H1 (cell line): ENCODE results near the gene PIK3R1. TPM values are rescaled to one million over a fixed set of nuclear protein-coding genes. Genes with fewer than 3 reads are reported as not detected.

Source experiments
- CTCF ChIA-PET: fragments of 300-600 bp; sonication (Branson Sonifier 250); formaldehyde crosslinking; loops from one replicate; lab custom pipeline; 2021; ENCODE audit not compliant: partially characterized antibody; lab: Charles Lee
- POLR2A ChIA-PET: fragments of 300-600 bp; sonication (Branson Sonifier 250); formaldehyde crosslinking; loops from one replicate; lab custom pipeline; 2021; ENCODE audit warnings: inconsistent platforms; ENCODE audit not compliant: partially characterized antibody; lab: Charles Lee
- DNase-seq, 2 experiments: peaks; one replicate each; pipeline versions ENCODE4 v3.0.0 to v3.0.0-alpha.2; 2010 to 2022; ENCODE audit warnings: low spot score in 2 of 2, low read depth in 1 of 2, mixed read lengths in 1 of 2
- FAIRE-seq: peaks from 2 replicates; lab custom pipeline; 2011; peaks lifted over from hg19 to GRCh38; lab: Jason Lieb, UNC
- H2AFZ ChIP-seq: 2 replicates; pipeline ENCODE4 v1.8.1; 2012; ENCODE audit warnings: low read length, inconsistent platforms
- H2AK5ac ChIP-seq: 2 replicates; pipeline ENCODE4 v1.6.1; 2013; ENCODE audit warnings: low read depth, low read length
- H2BK120ac ChIP-seq: replicated peaks from 2 replicates; pipeline ENCODE3; 2013; ENCODE audit warnings: low read depth, low read length, inconsistent platforms
- H2BK12ac ChIP-seq: 2 replicates; pipeline ENCODE4 v1.6.1; 2013; ENCODE audit warnings: low read depth, low read length
- H2BK15ac ChIP-seq: 2 replicates; pipeline ENCODE4 v1.6.1; 2013; ENCODE audit warnings: low read length
- H2BK20ac ChIP-seq: 2 replicates; pipeline ENCODE4 v1.6.1; 2013; ENCODE audit warnings: low read length
- H2BK5ac ChIP-seq: 2 replicates; pipeline ENCODE4 v1.6.1; 2013; ENCODE audit warnings: low read depth, low read length
- H3K14ac ChIP-seq: 2 replicates; pipeline ENCODE4 v1.6.1; 2013; ENCODE audit warnings: inconsistent platforms; ENCODE audit not compliant: insufficient read length
- H3K18ac ChIP-seq: 2 replicates; pipeline ENCODE4 v1.6.1; 2013; ENCODE audit warnings: low read length; ENCODE audit errors: extremely low read depth
- H3K23ac ChIP-seq: 2 replicates; pipeline ENCODE4 v1.6.1; 2013; ENCODE audit warnings: inconsistent platforms; ENCODE audit not compliant: insufficient read length
- H3K23me2 ChIP-seq: 2 replicates; pipeline ENCODE4 v1.6.1; 2013; ENCODE audit warnings: low read depth, low read length
- H3K27ac ChIP-seq: 2 replicates; pipeline ENCODE4 v1.6.1; 2011; ENCODE audit warnings: low read depth, low read length, inconsistent platforms
- H3K27me3 ChIP-seq, 4 experiments: replicated peaks in 1 of 4; 1 replicate in 1 of 4; 2 replicates in 3 of 4; pipeline versions ENCODE4 v1.6.1 to v1.8.1; 2011 to 2013; ENCODE audit warnings: low read length in 3 of 4, mild to moderate bottlenecking in 3 of 4, inconsistent platforms in 2 of 4, mixed read lengths in 2 of 4, moderate library complexity in 1 of 4; ENCODE audit not compliant: control insufficient read depth in 3 of 4, insufficient read depth in 3 of 4; ENCODE audit errors: extremely low read depth in 1 of 4
- H3K36me3 ChIP-seq, 4 experiments: 2 replicates each; pipeline versions ENCODE4 v1.6.1 to v1.8.1; 2011 to 2013; ENCODE audit warnings: mild to moderate bottlenecking in 4 of 4, low read length in 3 of 4, moderate library complexity in 2 of 4, control low read depth in 1 of 4, inconsistent platforms in 1 of 4; ENCODE audit not compliant: insufficient read depth in 4 of 4, control insufficient read depth in 2 of 4
- H3K4ac ChIP-seq: replicated peaks from 2 replicates; pipeline ENCODE3; 2013; ENCODE audit warnings: low read length, low read depth, mixed read lengths, inconsistent platforms; ENCODE audit not compliant: insufficient read length
- H3K4me1 ChIP-seq, 4 experiments: replicated peaks in 1 of 4; 1 replicate in 1 of 4; 2 replicates in 3 of 4; pipeline versions ENCODE4 v1.6.1 to v1.8.1; 2011 to 2013; ENCODE audit warnings: low read length in 3 of 4, inconsistent platforms in 2 of 4, mixed read lengths in 1 of 4; ENCODE audit not compliant: insufficient read depth in 4 of 4, control insufficient read depth in 3 of 4
- H3K4me2 ChIP-seq, 2 experiments: 2 replicates each; pipeline versions ENCODE4 v1.6.1 to v1.8.1; 2011 to 2013; ENCODE audit warnings: low read depth in 2 of 2, low read length in 2 of 2, control low read depth in 1 of 2, inconsistent platforms in 1 of 2, mild to moderate bottlenecking in 1 of 2; ENCODE audit not compliant: insufficient read depth in 1 of 2
- H3K4me3 ChIP-seq, 4 experiments: fragments of 200-600, 300-600 bp in 1 of 4; sonication (generic), shearing (Covaris generic), sonication (Bioruptor Twin) in 1 of 4; 2 replicates each; pipeline versions ENCODE4 v1.5.1 to v1.8.1; 2011 to 2016; ENCODE audit warnings: low read length in 4 of 4, low read depth in 3 of 4, control low read depth in 2 of 4, inconsistent platforms in 2 of 4, mild to moderate bottlenecking in 2 of 4, mixed read lengths in 1 of 4, moderate library complexity in 1 of 4; ENCODE audit not compliant: insufficient read depth in 2 of 4; ENCODE audit errors: extremely low read depth in 1 of 4
- H3K56ac ChIP-seq: replicated peaks from 2 replicates; pipeline ENCODE3; 2013; ENCODE audit warnings: low read depth, mild to moderate bottlenecking, mixed read lengths, low read length, inconsistent platforms; ENCODE audit not compliant: insufficient read length
- H3K79me1 ChIP-seq: 2 replicates; pipeline ENCODE4 v1.6.1; 2013; ENCODE audit warnings: low read depth, low read length, control low read depth
- H3K79me2 ChIP-seq, 2 experiments: 2 replicates each; pipeline versions ENCODE4 v1.6.1 to v1.8.1; 2012 to 2013; ENCODE audit warnings: low read length in 2 of 2, mild to moderate bottlenecking in 2 of 2, inconsistent platforms in 1 of 2; ENCODE audit not compliant: insufficient read depth in 2 of 2, control insufficient read depth in 1 of 2
- H3K9ac ChIP-seq, 4 experiments: replicated peaks in 1 of 4; 1 replicate in 1 of 4; 2 replicates in 3 of 4; pipeline versions ENCODE4 v1.6.1 to v1.8.1; 2011 to 2013; ENCODE audit warnings: low read depth in 3 of 4, low read length in 3 of 4, control low read depth in 2 of 4, mild to moderate bottlenecking in 2 of 4, moderate library complexity in 2 of 4, inconsistent platforms in 1 of 4; ENCODE audit errors: extremely low read depth in 1 of 4
- H3K9me3 ChIP-seq, 2 experiments: 2 replicates each; pipeline versions ENCODE4 v1.6.1 to v1.8.1; 2012 to 2013; ENCODE audit warnings: mild to moderate bottlenecking in 2 of 2, moderate library complexity in 2 of 2, control low read depth in 1 of 2, inconsistent platforms in 1 of 2, low read depth in 1 of 2, low read length in 1 of 2, mixed read lengths in 1 of 2; ENCODE audit not compliant: insufficient read depth in 2 of 2
- H4K20me1 ChIP-seq, 2 experiments: replicated peaks in 1 of 2; 2 replicates each; pipeline versions ENCODE3 to v1.8.1; 2011 to 2013; ENCODE audit warnings: inconsistent platforms in 2 of 2, low read length in 2 of 2, mild to moderate bottlenecking in 1 of 2; ENCODE audit not compliant: insufficient read depth in 2 of 2, control insufficient read depth in 1 of 2
- H4K5ac ChIP-seq: 2 replicates; pipeline ENCODE4 v1.6.1; 2013; ENCODE audit warnings: low read length, low read depth, mixed read lengths, inconsistent platforms; ENCODE audit not compliant: insufficient read length
- H4K8ac ChIP-seq: 2 replicates; pipeline ENCODE4 v1.8.0; 2013; ENCODE audit warnings: mild to moderate bottlenecking, moderate library complexity, low read length, inconsistent platforms; ENCODE audit not compliant: insufficient read depth; ENCODE audit errors: extremely low read depth
- H4K91ac ChIP-seq: replicated peaks from 2 replicates; pipeline ENCODE3; 2013; ENCODE audit warnings: low read length, mixed read lengths, inconsistent platforms; ENCODE audit not compliant: insufficient read length
- CHD1 ChIP-seq: IDR thresholded peaks from 2 replicates; pipeline ENCODE4 v1.6.1; 2012; ENCODE audit warnings: low read depth, low read length, improper control_type of control experiment
- JUND ChIP-seq: IDR thresholded peaks from 2 replicates; pipeline ENCODE4 v1.6.1; 2011; ENCODE audit warnings: mild to moderate bottlenecking, improper control_type of control experiment, low read length
- NANOG ChIP-seq: IDR thresholded peaks from 2 replicates; pipeline ENCODE4 v1.6.1; 2011; ENCODE audit warnings: low read length, low read depth, mild to moderate bottlenecking, inconsistent platforms; ENCODE audit not compliant: insufficient read depth, poor library complexity, severe bottlenecking
- POLR2A ChIP-seq, 2 experiments: IDR thresholded peaks; 1 replicate in 1 of 2; 2 replicates in 1 of 2; pipeline ENCODE4 v1.6.1; 2011; ENCODE audit warnings: low read depth in 2 of 2, low read length in 2 of 2, mild to moderate bottlenecking in 2 of 2; ENCODE audit errors: control extremely low read depth in 1 of 2
- RAD21 ChIP-seq, 2 experiments: IDR thresholded peaks in 1 of 2; conservative IDR thresholded peaks in 1 of 2; 2 replicates each; pipeline ENCODE4 v1.6.1; 2011; ENCODE audit warnings: low read depth in 2 of 2, low read length in 2 of 2, improper control_type of control experiment in 1 of 2, inconsistent platforms in 1 of 2, mild to moderate bottlenecking in 1 of 2, moderate library complexity in 1 of 2
- RBBP5 ChIP-seq: IDR thresholded peaks from 2 replicates; pipeline ENCODE4 v1.7.1; 2012; ENCODE audit warnings: low read depth, mild to moderate bottlenecking, inconsistent platforms, low read length, moderate library complexity, borderline replicate concordance
- RFX5 ChIP-seq: IDR thresholded peaks from 2 replicates; pipeline ENCODE4 v1.6.1; 2011; ENCODE audit warnings: low read depth, low read length, improper control_type of control experiment, borderline replicate concordance
- TAF1 ChIP-seq: IDR thresholded peaks from 2 replicates; pipeline ENCODE4 v1.6.1; 2011; ENCODE audit warnings: mild to moderate bottlenecking, low read depth, low read length
- TBP ChIP-seq: IDR thresholded peaks from 2 replicates; pipeline ENCODE4 v1.6.1; 2011; ENCODE audit warnings: low read depth, low read length, improper control_type of control experiment
- TEAD4 ChIP-seq: IDR thresholded peaks from 2 replicates; pipeline ENCODE4 v1.6.1; 2012; ENCODE audit warnings: low read depth, low read length, inconsistent platforms, mixed read lengths
- WGBS, 2 experiments: shearing (Covaris generic) in 1 of 2; methylation state at CpG; one replicate each; pipeline versions ENCODE4 v1.1.6 to v1.1.7; 2013 to 2015; ENCODE audit warnings: low lambda C conversion rate in 2 of 2, mixed read lengths in 2 of 2, inconsistent platforms in 1 of 2, low coverage in 1 of 2, missing lambda C conversion rate in 1 of 2; ENCODE audit not compliant: insufficient replicate concordance in 2 of 2, insufficient coverage in 1 of 2, insufficient read length in 1 of 2; ENCODE audit errors: extremely low coverage in 1 of 2, missing lambda C conversion rate in 1 of 2; 5-methylcytosine and 5-hydroxymethylcytosine counted together
- polyA plus RNA-seq, 7 experiments: library from polyadenylated mRNA; depleted of rRNA in 3 of 7; stranded (reverse) in 5 of 7; unstranded in 2 of 7; fragments of >200 nt in 5 of 7; fragments of 200-250 nt in 2 of 7; gene quantifications; 1 replicate in 5 of 7; 2 replicates in 1 of 7; 4 replicates in 1 of 7; pipeline versions ENCODE4 v1.2.1 to v1.2.3, GENCODE V29; 2011 to 2013; ENCODE audit warnings: missing spikeins in 2 of 7, mixed read lengths in 2 of 7
- total RNA-seq: library from RNA; stranded (reverse); fragmentation: NEBNext Ultra II Directional; extraction: Animal tissue kit (Norgen Biotek cat#: 25700); gene quantifications from 2 replicates; pipeline ENCODE4 v1.2.1, GENCODE V29; 2021
- TF ChIP-seq, protein P1 (sequence below): IDR thresholded peaks from 2 replicates; pipeline ENCODE4 v1.6.1; 2012; ENCODE audit warnings: inconsistent platforms

The PIK3R1 gene
- total and polyA plus RNA-seq, 2 of the 8 experiments (the other 6 are each of a cell fraction or from before 2014, with no cell fraction given) = 2.3 to 13.7 TPM

- H3K36me3 ChIP-seq = peaks cover 0 to 7% (median 3%) of the 10 kb centered on the region in 4 experiments; a peak in 2 of 8 replicates
- CTCF ChIA-PET = interaction anchor here (1.4 kb wide), 2 partner anchors 10 to 179 kb away, joined by 4 to 5 read pairs; no protein-coding TSS in a partner anchor
- TF ChIP-seq CHD1 (no peak), TBP (no peak), NANOG (no peak), POLR2A (IDR thresholded peaks at IDR 0.05; ENCODE audit: control extremely low read depth in 1 of 2, low read depth in 2 of 2, low read length in 2 of 2) (no peak), TEAD4 (no peak), RBBP5 (no peak), RFX5 (no peak), TAF1 (no peak), JUND (no peak), RAD21 (IDR thresholded peaks at IDR 0.05 in 1 of 2, conservative IDR thresholded peaks at IDR 0.05 in 1 of 2; ENCODE audit: low read depth in 2 of 2, low read length in 2 of 2) (no peak)
- TF ChIP-seq, protein P1, sequence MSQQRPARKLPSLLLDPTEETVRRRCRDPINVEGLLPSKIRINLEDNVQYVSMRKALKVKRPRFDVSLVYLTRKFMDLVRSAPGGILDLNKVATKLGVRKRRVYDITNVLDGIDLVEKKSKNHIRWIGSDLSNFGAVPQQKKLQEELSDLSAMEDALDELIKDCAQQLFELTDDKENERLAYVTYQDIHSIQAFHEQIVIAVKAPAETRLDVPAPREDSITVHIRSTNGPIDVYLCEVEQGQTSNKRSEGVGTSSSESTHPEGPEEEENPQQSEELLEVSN = no peak
- H4K91ac ChIP-seq = no peak overlapping the region
- DNase-seq = no peak
- H2AK5ac ChIP-seq = no peak overlapping the region
- H3K4me1 ChIP-seq = no peaks in the 10 kb centered on the region
- no peak overlapping the region for H3K18ac ChIP-seq
- no peaks in the 10 kb centered on the region for H3K79me2 ChIP-seq
- no peak overlapping the region for H4K5ac ChIP-seq
- no peaks in the 10 kb centered on the region for H4K20me1 ChIP-seq
- no peak overlapping the region for H3K23ac ChIP-seq
- no peak overlapping the region for H3K56ac ChIP-seq
- H4K8ac ChIP-seq = no peak overlapping the region
- H3K4me2 ChIP-seq = no peak overlapping the region
- H3K27me3 ChIP-seq = no peaks in the 10 kb centered on the region
- no peak overlapping the region for H3K14ac ChIP-seq
- no peak overlapping the region for H2BK15ac ChIP-seq
- FAIRE-seq = no peak
- POLR2A ChIA-PET = no interaction called here
- 96% methylated on average over 4 of the region's 4 CpGs; no CpG with 5 or more reads in 1 of the 2 experiments for WGBS, 2 experiments
- H3K9ac ChIP-seq = no peak overlapping the region
- H3K79me1 ChIP-seq = no peaks in the 10 kb centered on the region
- no peak overlapping the region for H3K4me3 ChIP-seq
- H3K23me2 ChIP-seq = no peaks in the 10 kb centered on the region
- H3K27ac ChIP-seq = no peak overlapping the region
- no peak overlapping the region for H2BK20ac ChIP-seq
- H2BK120ac ChIP-seq = no peak overlapping the region
- no peak overlapping the region for H2AFZ ChIP-seq
- H2BK12ac ChIP-seq = no peak overlapping the region
- no peaks in the 10 kb centered on the region for H3K9me3 ChIP-seq
- no peak overlapping the region for H3K4ac ChIP-seq
- H2BK5ac ChIP-seq = no peak overlapping the region
These were observed 66.4 kb downstream of the PIK3R1 start for GRCh38 chr5:68282001-68282400.
